LNCAP (cell line): ENCODE results near the gene SLC9A9.

ENCODE experiments used
- TF ChIP-seq, protein P1 (sequence below): fragments of 450-650 bp; IDR thresholded peaks from 2 replicates; pipeline ENCODE4 v1.5.1; 2017; ENCODE audit warnings: mild to moderate bottlenecking

The SLC9A9 gene

DNA sequence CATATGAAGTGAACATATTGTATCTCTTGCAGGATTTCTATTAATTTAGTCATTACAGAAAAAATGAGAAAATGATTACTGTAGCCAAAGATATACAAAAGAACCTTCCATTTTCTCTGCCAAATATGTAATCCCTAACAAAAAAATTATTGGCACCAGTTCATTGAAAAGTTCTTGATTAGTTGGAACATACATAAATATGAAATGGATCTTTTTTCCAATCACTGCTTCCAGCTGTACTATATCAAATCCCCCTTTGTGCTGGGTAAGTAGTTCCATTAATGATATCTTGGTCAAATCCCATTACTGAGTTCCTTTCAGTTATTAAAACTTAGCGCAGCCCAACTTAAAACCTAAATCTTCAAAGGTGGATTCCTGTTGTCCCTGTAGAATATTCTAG lies 263.8 kb downstream of the SLC9A9 start:
- TF ChIP-seq, protein P1, sequence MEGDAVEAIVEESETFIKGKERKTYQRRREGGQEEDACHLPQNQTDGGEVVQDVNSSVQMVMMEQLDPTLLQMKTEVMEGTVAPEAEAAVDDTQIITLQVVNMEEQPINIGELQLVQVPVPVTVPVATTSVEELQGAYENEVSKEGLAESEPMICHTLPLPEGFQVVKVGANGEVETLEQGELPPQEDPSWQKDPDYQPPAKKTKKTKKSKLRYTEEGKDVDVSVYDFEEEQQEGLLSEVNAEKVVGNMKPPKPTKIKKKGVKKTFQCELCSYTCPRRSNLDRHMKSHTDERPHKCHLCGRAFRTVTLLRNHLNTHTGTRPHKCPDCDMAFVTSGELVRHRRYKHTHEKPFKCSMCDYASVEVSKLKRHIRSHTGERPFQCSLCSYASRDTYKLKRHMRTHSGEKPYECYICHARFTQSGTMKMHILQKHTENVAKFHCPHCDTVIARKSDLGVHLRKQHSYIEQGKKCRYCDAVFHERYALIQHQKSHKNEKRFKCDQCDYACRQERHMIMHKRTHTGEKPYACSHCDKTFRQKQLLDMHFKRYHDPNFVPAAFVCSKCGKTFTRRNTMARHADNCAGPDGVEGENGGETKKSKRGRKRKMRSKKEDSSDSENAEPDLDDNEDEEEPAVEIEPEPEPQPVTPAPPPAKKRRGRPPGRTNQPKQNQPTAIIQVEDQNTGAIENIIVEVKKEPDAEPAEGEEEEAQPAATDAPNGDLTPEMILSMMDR = no peak

DNA sequence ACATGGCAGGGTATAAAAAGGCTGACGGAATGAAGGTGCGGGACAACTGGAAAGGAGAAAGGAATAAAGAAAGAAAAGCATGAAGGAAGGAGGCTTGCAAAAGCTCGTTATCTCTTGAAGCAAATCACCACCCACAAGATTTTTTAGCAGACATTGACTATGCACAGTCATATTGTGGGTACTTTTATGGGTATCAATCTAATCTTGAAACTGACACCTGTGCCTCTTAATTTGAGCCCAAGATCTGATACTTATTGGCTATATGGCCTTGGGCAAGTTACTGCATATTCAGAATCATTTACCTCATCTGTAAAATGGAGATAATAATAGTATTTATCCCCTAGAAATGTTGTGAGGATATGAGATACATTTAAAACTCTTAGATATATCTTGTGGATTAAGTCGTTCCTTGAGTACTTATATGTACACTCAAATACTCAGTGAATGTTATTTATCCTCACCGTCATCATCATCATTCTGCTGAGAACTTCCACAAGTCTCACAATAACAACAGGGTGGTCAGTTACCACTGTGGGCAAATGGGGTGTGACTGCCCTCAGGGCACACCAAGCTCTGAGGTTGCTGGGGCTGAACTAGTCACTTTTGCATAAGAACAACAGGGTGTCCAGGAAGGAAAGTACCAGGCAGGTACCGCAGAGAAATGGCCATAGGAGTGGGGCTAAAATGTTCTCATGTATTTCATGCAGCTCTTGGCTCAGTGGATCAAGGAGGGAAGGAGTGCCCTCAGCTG lies 266.1 kb downstream of the SLC9A9 start:
- TF ChIP-seq, protein P1 = no peak

DNA sequence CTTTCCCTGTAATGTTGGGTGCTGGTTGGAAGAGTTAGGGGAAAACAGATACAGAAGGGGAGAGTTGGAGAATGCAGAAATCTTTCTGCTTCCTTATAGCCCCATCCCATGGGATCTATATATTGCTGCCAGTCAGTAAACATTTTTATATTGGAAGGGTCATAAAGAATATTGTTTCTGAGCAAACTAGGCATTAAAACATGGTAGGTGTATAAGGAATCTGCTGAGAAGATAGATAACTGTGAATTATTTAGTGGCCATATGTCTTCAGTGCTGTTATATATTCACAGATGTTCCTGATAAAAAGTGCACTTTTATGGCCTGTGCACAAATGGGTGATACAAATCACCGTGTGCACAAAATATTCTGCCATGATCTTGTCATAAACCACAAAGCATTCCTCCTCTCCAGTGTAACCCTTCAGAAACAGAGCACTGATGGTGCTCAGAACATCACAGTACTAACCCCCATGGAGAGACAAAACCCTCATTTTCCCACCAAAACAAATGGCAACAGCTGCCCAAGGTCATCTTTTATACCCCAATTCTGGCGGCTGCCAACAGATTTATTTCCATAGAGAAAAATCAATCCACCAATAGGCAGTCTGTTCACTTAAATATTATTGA lies 269.3 kb downstream of the SLC9A9 start:
- TF ChIP-seq, protein P1 = no peak

DNA sequence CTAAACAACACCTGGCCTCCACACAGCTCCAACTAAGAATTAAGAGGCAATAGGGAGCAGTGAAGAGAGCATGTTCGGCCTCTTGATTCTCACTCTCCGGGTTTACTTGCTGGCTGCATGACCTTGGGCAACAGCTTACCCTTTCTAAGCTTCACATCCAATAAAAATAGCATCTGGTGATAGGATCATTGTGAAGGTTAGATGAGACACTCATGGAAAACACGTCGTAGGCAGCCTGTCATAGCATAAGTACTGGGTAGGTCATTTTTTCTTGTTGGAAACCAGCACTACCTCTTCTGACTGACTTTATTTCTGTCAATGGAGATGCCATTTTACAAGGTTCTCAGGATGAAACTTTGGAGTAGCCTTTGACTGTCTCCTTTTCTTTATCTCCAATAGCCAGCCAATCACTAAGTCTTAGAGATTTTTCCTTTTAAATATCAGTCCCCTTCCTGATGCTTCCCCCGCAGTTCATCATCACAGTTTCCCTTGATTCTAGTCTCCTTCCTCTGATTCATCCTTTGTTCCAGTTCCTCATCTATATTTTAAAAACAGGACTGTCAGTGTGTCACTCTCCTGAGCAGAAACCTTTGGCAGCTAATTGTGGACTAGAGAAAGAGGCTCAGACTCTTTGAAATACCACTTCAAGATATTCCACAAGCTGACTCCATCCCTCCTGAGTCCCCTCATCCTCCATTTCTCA lies 271.5 kb downstream of the SLC9A9 start:
- TF ChIP-seq, protein P1 = no peak

DNA sequence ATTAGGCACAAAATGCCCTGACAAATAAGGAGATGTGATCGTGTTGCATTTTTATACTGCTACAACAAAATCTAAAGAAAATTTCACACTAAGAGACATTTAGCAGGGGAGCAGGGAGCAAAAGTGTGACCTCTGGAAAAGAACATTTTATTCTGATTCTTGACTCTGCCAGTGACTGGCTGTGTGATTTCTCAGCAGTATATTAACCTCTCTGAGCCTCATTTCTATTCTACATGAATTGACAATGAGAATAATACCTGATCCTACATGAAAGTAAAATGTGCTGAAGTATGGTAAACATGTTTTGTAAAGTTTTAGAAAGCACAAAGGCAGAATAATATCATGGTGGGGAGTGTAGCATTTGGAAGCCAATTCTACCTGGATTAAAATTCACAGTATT lies 273.3 kb downstream of the SLC9A9 start:
- TF ChIP-seq, protein P1 = no peak

DNA sequence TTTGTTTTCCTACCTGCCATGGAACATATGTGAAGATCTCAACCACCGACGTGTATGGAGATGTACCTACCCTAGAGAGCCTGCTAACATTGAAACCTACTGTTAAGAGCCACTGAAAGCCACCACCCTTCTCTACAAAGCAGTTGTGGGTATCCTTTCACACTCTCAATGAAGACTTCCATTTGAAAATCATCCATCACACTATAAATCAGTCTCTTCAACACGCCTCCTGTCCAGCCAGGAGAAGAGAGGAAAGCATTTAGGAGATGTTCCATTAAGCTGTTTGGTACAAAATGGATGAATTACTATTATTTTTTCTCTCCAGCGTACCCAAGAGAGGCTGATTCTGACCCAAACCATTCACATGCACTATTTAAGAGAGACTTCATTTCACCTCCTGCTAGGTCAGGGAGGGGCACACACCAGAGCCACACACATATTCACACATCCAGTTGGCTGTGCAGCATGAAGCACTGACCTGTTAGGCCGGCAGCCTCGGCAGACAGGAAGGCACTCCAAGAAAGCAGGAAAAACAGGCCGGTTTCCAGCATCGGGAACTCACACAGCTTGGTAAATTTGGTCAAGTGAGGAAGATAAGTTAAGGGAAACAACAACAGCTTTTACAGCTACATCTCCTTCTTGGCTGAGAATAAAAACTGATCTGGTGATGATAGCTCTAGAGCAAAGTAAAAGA lies 274.5 kb downstream of the SLC9A9 start:
- TF ChIP-seq, protein P1 = no peak

DNA sequence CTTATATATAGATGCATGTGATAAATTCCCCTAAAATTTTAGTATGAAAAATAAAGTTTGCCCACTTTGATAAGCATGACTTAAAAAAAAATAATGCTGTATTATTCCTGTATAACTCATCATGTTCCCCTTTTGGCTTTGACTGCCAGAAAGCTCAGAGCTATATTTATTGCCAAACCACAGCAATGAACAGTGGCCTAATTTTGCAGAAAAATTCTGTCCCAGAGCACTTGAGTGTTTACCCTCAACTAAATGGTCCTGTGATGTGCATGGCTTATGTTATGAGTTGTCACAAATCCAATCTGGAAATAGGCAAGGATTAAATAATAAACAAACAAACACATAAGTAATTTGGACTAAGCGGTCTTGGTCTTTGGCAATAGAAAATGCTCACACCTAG lies 276.7 kb downstream of the SLC9A9 start:
- TF ChIP-seq, protein P1 = no peak
